Uterus (tissue), 2 donors: ENCODE data around the gene NSL1.

Source experiments
- CTCF ChIP-seq, 4 experiments: fragments of 200-600 bp in 2 of 4; fragments of 450-650 bp in 2 of 4; sonication (generic) in 2 of 4; IDR thresholded peaks; one replicate each; pipeline ENCODE4 v1.5.1; 2016 to 2019; ENCODE audit warnings: antibody characterized with exemption in 4 of 4, mild to moderate bottlenecking in 2 of 4, moderate library complexity in 1 of 4
- POLR2A ChIP-seq, 2 donors: fragments of 450-650 bp; IDR thresholded peaks; one replicate each; pipeline ENCODE4 v1.6.1; 2016; ENCODE audit warnings: antibody characterized with exemption in 2 of 2, mild to moderate bottlenecking in 1 of 2, moderate library complexity in 1 of 2

- TF ChIP-seq CTCF (IDR thresholded peaks at IDR 0.05) (no peak), POLR2A (IDR thresholded peaks at IDR 0.05) (no peak)
Measured at GRCh38 chr1:212797681-212798080, 6.1 kb upstream of the NSL1 start.
